ENCODE measurements around the gene TOGARAM2.

TOGARAM2 gene

GRCh38 chr2:29053670-29054400 is 72.7 kb downstream of the TOGARAM2 start:
- DNase-seq (ENCODE audit: low spot score): peak; percentile 13

DNA sequence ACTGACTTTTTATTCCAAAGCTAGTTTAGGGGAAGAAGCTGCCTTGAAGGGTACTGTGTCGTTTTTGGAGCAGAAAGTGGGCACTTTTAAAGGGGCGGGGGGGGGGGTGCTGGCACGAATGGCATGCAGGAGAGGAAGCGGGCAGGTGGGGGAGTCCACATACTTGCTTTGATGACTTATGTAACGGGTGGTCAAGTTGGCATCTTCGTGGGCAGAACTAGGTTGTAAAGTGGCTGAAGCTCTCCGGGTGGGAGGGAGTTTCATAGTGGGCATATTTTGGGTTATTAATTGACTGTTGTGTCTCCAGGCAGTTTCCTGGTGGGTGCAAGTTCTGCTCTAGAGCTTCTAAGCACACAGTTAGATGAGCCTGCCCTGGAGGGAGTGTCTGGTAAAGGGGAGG is 73.3 kb downstream of the TOGARAM2 start:
- no peak for DNase-seq (ENCODE audit: low spot score)

GRCh38 chr2:29055601-29056000 is 74.5 kb downstream of the TOGARAM2 start:
- no peak for DNase-seq (ENCODE audit: low spot score)

- no peak for DNase-seq (ENCODE audit: low spot score)
These were observed 75.4 kb downstream of the TOGARAM2 start for GRCh38 chr2:29056452-29056851.

- DNase-seq (ENCODE audit: low spot score): no peak
These were observed 75.9 kb downstream of the TOGARAM2 start for GRCh38 chr2:29057006-29057405.

- DNase-seq (ENCODE audit: low spot score): no peak
These were observed 78.5 kb downstream of the TOGARAM2 start for GRCh38 chr2:29059624-29060023.

GRCh38 chr2:29060441-29060840 is 79.3 kb downstream of the TOGARAM2 start:
- DNase-seq (ENCODE audit: low spot score): no peak

GRCh38 chr2:29061176-29061575 is 80.1 kb downstream of the TOGARAM2 start:
- DNase-seq (ENCODE audit: low spot score): no peak

- DNase-seq (ENCODE audit: low spot score): no peak
These were observed 80.5 kb downstream of the TOGARAM2 start for GRCh38 chr2:29061616-29062015.

GRCh38 chr2:29062371-29062770 is 81.3 kb downstream of the TOGARAM2 start:
- no peak for DNase-seq (ENCODE audit: low spot score)

GRCh38 chr2:29063056-29063455 is 82.0 kb downstream of the TOGARAM2 start:
- no peak for DNase-seq (ENCODE audit: low spot score)

DNA sequence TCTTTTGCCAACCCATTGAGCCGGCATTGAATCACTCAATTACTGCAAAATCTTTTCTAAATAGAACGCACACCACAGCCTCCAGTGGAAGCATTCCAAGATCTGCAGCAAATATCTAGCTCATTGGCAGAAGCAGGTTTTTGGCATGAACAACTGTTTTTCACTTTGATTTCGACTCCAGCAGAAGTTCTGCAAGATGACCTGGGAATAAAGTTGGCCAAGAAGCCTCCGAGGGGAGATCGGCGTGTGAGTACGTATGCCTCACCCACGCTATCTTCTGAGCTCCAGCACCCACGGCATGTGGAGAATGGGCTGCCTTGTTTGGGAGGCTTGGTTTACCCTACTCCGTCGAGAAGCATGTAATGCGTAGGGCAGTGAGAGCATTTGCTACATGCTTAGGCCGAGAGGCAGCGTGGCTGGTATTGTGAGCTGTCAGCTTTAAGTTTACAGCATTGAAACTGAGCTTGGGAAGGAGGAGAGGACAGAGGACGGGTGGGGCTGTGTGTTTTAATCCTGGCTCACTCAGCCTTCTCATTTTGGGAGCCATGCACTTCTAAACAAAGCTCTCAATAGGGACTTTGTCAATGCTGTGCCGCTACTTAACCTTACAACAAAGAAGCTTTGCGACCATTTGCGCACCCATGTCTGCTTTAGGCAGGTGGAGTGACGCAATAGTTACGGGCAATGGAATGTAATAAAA is 82.7 kb downstream of the TOGARAM2 start:
- peak; percentile 61 for DNase-seq (ENCODE audit: low spot score)

DNA sequence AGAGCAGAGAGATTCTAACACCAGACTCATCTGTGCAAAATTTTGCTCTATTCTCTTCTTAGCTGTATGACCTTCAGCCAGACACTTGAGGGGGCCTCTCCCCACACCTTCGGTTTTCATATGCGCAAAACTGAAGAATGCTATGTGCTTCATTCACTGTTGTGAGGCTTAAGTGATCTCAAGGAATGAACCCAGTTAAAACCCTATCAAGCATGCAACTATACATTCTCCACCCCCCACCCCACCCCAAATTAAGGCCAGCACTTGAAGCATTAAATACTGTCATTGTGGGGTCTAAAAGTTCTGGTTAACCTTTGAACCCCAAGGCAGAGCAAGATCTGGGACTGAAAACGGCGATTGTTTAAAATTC is 83.2 kb downstream of the TOGARAM2 start:
- no peak for DNase-seq (ENCODE audit: low spot score)

GRCh38 chr2:29064746-29065067 is 83.6 kb downstream of the TOGARAM2 start:
- DNase-seq (ENCODE audit: low spot score): no peak

DNA sequence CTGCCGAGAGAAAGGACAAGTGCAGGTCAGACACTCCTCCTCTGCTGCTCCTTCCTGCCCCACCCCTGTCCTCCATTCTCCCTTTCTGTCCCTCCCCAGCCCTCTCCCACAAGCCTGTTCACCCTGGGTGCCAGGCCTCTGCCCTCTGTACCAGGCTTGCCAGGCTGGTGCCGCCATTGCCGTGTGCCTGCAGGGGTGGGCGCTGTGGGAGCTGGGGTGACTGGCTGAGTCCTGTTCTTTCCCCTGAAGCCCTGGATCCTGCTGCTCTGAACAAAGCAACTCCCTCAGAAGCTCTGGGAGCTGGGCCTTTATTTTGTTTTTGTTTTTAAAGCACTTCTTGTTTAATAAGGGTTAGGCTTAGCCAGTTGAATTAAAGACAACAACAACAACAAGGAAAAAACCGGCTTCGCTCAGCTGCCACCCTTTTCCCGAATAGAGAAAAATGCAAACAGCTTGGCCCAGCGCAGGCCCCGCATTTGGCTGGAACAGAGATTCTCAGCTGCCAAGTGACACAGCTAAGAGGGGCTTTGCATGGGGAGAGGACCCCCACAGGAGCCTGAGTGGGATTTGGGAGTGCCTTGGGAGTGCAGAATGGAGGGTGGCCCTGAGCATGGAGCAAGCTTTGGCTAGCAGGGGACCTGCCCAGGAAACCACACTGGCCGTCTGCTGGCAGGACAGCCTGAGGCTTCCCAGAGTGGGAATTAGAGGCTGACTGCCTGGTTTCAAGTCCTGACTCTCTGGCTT is 84.1 kb downstream of the TOGARAM2 start:
- no peak for DNase-seq (ENCODE audit: low spot score)

GRCh38 chr2:29066271-29066860 is 85.3 kb downstream of the TOGARAM2 start:
- DNase-seq (ENCODE audit: low spot score): peak; percentile 38

DNA sequence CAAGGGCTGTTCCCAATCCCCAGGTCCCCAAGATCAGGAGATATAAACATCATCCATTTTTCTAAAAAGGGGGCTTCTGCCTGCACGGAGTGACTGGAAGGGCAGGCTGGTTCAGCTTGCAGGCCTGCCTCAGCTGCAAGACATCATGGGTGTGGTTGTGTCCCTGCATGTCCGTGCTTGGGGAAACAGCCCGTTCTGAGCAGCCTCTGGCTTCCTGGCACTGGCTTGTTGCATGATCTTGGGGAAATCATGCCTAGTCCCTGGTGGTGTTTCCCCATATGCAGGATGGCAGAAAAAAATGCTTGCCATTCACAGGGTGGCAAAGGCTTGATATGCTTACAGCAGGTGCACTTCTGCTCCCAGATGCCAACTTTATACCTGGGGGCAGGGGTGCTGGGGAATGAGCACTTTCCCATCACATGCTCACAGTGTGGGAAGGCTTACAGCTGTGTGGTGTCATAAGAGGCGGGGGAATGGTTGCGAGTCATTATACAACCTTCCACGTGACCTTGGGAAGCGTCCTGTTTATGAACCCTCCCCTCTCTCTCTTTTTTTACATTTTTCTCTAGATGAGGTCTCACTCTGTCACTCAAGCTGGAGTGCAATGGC is 86.0 kb downstream of the TOGARAM2 start:
- DNase-seq (ENCODE audit: low spot score): no peak

GRCh38 chr2:29068513-29068912 is 87.4 kb downstream of the TOGARAM2 start:
- DNase-seq (ENCODE audit: low spot score): no peak

DNA sequence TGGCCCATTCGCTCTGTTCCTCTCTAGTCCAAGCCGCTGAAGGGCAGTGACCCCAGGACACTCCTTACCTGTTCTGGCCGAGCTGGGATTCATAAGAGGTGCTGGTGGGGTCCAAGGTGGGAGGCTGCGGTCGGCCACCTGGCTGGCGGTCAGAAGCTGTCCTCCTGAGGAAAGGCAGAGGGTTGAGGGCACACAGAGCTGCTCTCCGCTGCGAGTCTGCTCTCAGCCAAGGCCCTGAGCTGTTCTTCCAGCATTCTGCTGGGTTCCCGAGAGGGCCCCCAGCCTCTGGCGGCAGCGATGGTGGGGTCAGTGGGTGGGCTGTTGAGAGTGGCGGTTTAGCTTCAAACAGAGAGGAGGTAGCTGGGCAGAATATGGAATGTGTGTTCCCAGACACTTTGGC is 89.4 kb downstream of the TOGARAM2 start:
- no peak for DNase-seq (ENCODE audit: low spot score)

DNA sequence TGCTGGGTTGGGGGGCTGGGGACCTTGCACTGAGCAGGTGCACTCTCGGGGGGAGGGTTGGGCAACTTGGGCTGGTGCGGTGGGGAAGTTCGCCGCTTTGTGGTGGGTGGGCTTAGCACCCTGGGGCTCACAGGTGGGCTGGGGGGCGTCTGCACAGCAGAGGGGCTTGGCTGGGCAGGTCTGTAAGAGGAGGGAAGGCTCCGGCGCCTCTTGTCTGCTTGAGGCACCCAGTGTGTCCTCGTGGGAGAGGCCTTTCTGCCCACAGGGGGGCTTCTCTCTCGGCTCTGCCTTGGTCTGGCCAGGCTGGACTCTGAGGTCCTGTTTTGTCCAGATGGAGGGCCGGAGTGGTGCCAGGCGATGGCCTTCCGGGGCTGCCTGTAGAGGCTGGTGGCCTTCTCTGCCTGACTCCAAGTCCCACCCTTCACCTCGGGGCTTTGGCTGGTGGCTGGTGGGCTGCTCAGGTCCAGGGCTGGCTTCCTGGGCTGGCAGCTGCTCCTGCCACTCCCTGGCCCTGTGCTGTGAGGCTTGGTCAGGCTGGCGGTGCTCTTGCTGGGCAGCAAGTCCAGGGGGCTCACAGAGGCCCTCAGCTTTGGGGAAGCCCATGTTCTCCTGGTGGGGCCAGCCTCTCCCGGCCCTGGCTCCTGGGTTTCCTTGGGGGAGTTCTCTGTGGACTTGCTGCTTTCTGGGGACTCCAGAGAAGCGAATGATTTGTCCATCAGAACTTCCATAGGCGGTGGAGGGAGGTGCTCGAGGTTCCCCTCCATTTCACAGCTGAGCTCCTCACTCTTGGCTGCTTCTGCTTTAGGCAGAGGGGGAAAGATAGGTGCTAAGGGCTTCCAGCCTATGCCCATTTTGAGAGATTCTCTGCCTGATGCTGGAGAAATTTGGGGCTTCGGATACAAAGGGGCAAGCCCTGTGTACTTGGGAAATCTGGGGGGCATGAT is 90.2 kb downstream of the TOGARAM2 start:
- no peak for DNase-seq (ENCODE audit: low spot score)

DNA sequence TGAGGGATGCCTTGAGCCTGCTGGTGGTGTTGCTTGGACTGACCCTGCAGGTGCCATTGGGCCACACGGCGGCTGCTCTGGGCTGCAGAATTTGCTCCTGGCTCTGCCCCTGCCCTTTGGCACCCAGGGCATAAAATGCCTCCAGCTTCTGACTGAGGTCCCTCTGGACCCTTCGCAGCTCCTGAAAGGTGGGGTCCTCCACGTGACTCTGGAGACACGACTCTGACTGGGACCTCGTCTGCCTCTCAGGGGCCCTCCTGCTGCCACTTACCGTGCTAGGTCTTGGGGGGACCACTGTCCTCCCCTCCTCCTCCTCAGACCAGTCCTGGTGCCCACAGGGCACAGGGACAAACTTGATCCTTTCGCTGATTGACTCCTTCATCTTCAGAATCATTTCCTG is 91.2 kb downstream of the TOGARAM2 start:
- no peak for DNase-seq (ENCODE audit: low spot score)
